ENCODE data around the gene NAT16. TPM values are rescaled to one million over a fixed set of nuclear protein-coding genes. Genes with fewer than 3 reads are reported as not detected.

The NAT16 gene
- total RNA-seq, 1 donor from 2014 or later = not detected

- Mint-ChIP-seq H3K27me3 (ENCODE audit: low read depth) (peaks cover 40% of the 10 kb centered on the region), H3K9me3 (ENCODE audit: low read depth) (no peaks in the 10 kb centered on the region), H3K27ac (ENCODE audit: unreplicated experiment) (peak within 1 kb of the TSS; percentile 27), H3K4me1 (ENCODE audit: low read depth) (peaks cover 40% of the 10 kb centered on the region), H3K36me3 (ENCODE audit: low read depth) (peaks cover 2% of the 10 kb centered on the region), H3K4me3 (ENCODE audit: unreplicated experiment) (peak within 1 kb of the TSS; percentile 72)
- TF ChIP-seq, protein P1, sequence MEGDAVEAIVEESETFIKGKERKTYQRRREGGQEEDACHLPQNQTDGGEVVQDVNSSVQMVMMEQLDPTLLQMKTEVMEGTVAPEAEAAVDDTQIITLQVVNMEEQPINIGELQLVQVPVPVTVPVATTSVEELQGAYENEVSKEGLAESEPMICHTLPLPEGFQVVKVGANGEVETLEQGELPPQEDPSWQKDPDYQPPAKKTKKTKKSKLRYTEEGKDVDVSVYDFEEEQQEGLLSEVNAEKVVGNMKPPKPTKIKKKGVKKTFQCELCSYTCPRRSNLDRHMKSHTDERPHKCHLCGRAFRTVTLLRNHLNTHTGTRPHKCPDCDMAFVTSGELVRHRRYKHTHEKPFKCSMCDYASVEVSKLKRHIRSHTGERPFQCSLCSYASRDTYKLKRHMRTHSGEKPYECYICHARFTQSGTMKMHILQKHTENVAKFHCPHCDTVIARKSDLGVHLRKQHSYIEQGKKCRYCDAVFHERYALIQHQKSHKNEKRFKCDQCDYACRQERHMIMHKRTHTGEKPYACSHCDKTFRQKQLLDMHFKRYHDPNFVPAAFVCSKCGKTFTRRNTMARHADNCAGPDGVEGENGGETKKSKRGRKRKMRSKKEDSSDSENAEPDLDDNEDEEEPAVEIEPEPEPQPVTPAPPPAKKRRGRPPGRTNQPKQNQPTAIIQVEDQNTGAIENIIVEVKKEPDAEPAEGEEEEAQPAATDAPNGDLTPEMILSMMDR (IDR thresholded peaks at IDR 0.05) = no peak
- DNase-seq (ENCODE audit: low spot score) = peak; percentile 95
These were observed 14.8 kb downstream of the NAT16 start, which contains the start of gene VGF for GRCh38 chr7:101165075-101165957. Gene VGF, minus strand, starts transcription at chr7:101165569. Its CDS starts 726 bp downstream, at chr7:101164843.

- Mint-ChIP-seq H3K4me1 (ENCODE audit: low read depth) (peaks cover 33% of the 10 kb centered on the region), H3K9me3 (ENCODE audit: low read depth) (no peaks in the 10 kb centered on the region), H3K4me3 (ENCODE audit: unreplicated experiment) (peak overlapping the region; percentile 42), H3K27ac (ENCODE audit: unreplicated experiment) (no peak overlapping the region), H3K36me3 (ENCODE audit: low read depth) (peaks cover 8% of the 10 kb centered on the region), H3K27me3 (ENCODE audit: low read depth) (peaks cover 31% of the 10 kb centered on the region)
- TF ChIP-seq, protein P1 (IDR thresholded peaks at IDR 0.05) = no peak
- peak; percentile 94 for DNase-seq (ENCODE audit: low spot score)
These were observed 15.8 kb downstream of the NAT16 start for GRCh38 chr7:101164071-101164840.

GRCh38 chr7:101163279-101164070 is 16.6 kb downstream of the NAT16 start:
- no peak overlapping the region for H3K27ac Mint-ChIP-seq (ENCODE audit: unreplicated experiment)
- H3K9me3 Mint-ChIP-seq (ENCODE audit: low read depth) = no peaks in the 10 kb centered on the region

DNA sequence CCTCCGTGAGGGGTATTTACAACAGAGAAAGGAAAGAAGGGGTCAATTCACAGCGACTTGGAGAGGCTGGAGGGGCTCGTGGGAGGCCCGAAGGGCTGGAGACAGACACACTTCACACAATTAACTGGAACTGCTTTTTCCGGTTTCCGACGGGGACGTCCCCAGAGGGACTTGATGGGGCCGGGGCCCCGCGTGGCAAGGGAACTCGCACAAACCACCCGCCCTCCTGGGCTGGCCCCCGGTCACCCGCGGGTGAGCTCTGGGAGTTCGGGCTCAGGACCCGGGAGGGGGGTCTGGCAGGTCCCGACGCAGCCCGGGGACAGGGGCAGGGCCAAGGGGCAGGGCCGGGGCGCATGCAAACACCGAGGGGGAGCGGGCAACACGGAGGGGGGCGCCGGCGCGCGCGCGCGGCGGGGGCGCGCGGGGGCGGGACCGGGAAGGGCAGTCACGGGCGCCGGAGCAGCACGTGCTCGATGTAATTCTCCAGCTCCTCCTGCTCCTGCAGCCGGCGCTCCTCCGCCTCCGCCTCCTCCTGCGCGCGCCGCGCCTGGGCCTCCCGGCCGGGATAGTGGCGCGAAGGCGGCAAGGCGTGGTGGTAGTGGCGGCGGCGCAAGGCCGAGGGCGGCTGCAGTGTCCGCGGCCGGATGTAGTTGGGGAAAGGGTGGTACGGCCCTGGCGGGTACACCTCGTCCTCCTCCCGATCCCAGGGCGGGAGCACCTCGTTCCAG is 17.4 kb downstream of the NAT16 start:
- Mint-ChIP-seq H3K4me3 (ENCODE audit: unreplicated experiment) (peak overlapping the region; percentile 57), H3K36me3 (ENCODE audit: low read depth) (peaks cover 13% of the 10 kb centered on the region), H3K4me1 (ENCODE audit: low read depth) (peaks cover 30% of the 10 kb centered on the region), H3K9me3 (ENCODE audit: low read depth) (no peaks in the 10 kb centered on the region), H3K27ac (ENCODE audit: unreplicated experiment) (no peak overlapping the region), H3K27me3 (ENCODE audit: low read depth) (peaks cover 19% of the 10 kb centered on the region)
- TF ChIP-seq, protein P1 (IDR thresholded peaks at IDR 0.05) = no peak
- no peak for DNase-seq (ENCODE audit: low spot score)

More at GRCh38 chr7:101163279-101164070, 16.6 kb downstream of the NAT16 start:
- peaks cover 31% of the 10 kb centered on the region for H3K4me1 Mint-ChIP-seq (ENCODE audit: low read depth)
- peaks cover 25% of the 10 kb centered on the region for H3K27me3 Mint-ChIP-seq (ENCODE audit: low read depth)
- peak overlapping the region; percentile 72 for H3K4me3 Mint-ChIP-seq (ENCODE audit: unreplicated experiment)
- H3K36me3 Mint-ChIP-seq (ENCODE audit: low read depth) = peaks cover 9% of the 10 kb centered on the region
- TF ChIP-seq, protein P1 (IDR thresholded peaks at IDR 0.05) = no peak
- peak; percentile 87 for DNase-seq (ENCODE audit: low spot score)
